AG08395 (cell line): Measurements from ENCODE around the gene PABPC4L.
"Not testable (repeated sequence)": the region's sequence is repeated elsewhere in the genome, so short reads cannot be mapped to it uniquely, and the experiment has no call there.

Experiments used
- DNase-seq: peaks from one replicate; pipeline ENCODE4 v3.0.0; 2012; ENCODE audit warnings: mixed read lengths, low spot score

The PABPC4L gene

GRCh38 chr4:134201216-134202161, at the start of gene PABPC4L:
Gene PABPC4L, minus strand, starts transcription at chr4:134201789. Its CDS starts 770 bp downstream, at chr4:134201019.
- peak; percentile 4 for DNase-seq

DNA sequence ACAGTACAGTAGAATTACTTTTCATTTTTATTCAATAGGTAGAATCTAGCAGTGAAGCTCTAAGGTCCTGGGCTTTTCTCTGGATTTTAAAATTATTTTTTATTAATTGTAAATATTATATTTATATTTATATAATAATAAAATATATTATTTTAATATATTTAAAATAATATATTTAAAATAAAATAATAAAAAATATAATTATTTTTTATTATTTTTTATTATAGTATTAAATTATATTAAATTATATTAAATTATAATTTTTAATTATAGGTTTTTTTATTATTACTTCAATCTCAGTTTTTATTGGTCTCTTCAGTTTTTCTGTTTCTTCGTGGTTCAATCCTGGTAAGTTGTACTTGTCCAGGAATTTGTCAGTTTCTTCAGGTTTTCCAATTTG, 49.7 kb upstream of the PABPC4L start:
- no peak for DNase-seq

DNA sequence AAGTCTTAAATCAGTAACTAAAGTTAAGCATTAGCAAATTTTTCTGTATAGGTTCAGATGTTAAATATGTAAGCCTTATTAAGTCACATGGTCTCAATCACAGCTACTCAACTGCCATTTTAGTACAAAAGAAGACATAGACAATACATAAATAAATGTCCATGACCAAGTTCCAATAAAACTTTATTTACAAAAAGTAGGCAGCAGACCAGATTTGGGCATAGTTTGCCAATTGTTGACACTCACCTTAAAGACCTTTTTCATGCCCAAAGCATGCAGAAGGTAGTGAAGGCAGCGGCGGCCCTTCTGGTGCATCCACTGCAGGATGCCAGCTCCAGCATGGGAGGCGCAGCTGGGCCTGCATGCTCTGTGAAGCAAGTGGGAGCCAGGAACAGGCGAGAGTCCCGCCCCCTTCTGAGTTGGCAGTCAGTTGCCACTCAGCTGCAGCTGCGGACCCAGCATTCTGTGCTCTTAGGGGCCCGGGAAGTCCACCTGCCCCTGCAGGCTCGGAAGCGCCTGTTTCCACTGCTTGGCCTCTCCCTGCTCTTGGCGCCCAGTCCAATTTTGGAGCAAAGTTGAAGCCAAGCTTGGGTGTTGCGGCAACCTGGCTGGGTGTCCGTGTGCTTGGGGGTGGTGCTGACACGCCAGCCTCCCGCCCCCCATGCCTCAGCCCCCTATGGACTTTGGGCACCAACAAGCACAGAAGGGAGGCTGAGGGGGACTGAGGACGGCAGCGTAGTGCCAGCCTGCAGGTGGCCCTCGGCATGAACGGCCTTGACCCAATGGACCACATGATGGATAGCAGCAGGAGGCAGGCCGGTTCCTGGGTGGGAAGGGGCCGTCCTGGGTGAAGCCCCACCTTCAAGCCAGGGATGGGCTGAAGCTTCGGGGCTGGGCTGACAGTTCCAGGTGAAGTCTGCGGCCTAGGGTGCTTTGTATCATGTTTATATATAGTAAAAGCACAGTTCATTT, 42.4 kb upstream of the PABPC4L start:
- DNase-seq = no peak

GRCh38 chr4:134219043-134219442, 17.5 kb upstream of the PABPC4L start:
- DNase-seq = no peak

GRCh38 chr4:134216411-134216810, 14.8 kb upstream of the PABPC4L start:
- DNase-seq = no peak

DNA sequence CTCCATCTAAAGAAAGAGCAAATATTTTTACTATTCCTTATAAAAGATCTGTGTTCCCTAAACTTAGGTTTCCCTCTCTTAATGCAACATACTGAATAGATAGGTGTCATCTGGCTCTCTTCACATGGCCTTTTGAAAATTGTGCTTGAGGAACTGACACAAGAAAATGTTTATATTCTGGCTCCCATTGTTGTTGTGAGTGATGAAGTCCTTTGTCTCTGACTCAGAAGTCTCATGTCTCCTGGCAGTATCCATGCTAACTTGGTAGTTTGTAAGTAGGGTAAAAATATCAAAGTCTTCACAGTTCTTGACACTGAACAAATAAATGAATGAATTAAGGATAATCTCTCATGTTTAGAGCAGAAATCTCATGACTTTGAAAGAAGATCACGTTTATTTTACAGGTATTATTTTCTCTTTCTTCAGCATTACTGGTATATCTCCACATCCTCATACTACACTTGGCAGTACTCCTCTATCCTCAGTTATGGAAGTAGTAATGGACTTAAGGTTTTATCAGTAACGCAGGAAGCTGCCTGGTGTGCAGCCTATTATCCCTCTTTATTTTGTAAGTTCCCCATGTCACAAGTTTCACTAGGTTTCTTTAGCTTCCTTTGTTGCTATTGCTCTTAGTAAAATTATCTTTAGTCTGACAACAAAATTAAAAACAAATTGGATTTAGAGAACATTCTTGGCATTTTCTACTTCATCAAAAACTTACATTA, 14.2 kb upstream of the PABPC4L start:
- no peak for DNase-seq

- DNase-seq = not testable (repeated sequence)
These were observed 6.4 kb upstream of the PABPC4L start for GRCh38 chr4:134207955-134208354.

DNA sequence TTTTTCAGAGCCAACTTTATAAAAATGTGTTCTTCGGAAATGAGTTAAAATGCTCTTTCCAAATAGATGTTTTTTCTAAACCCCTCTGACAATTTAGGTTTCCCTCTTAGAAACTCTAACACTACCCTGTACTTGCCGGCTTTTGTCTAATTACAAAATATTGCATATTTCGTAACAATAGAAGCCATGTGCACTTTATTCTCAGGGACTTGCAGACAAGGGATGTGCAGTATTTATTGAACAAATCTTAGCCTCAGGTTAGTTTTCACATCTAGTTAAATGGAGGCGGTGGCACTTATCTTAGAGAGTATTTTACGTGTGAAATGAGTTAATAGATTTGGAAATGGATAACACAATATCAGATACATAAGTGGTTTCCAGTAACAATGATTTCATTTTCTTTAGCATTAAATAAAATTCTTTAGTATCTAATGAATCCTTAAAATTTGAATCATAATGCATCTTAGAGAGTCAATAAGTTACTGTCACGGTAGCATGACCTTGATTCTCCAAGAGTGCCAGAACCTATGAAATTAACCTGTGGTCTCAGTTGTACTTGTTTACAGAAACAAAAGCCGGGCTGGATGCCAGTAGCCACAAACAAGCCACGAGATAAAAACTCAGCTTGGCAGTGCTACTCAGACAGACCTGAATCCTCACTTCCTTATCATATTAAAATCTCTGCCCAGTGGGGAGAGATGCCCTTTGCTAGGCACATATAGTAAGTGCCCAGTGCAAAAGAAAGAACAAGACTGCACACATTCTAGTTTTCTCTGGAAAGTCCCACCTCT, 772 bp upstream of the PABPC4L start:
- DNase-seq = no peak

- DNase-seq = no peak
These were observed 776 bp downstream of the PABPC4L start for GRCh38 chr4:134200811-134201215.

DNA sequence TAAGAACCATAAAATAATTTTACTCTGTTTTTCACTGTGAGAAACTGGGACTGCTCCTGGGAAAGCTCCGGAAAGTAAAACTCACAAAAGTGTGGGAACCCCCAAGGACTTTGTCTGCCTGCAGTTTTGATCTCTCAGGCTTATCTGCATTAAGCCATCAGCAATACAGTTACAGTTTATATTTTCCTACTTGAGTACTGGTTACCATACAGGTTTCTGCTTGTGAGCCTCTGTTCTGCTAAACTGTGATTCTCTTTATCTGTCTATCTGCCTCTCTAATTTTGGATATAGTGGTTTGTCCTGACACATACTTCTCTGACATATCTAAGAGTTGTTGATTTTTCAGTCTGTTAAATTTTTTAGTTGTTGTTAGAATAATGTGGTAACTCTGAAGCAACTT, 11.6 kb downstream of the PABPC4L start:
- DNase-seq = no peak

DNA sequence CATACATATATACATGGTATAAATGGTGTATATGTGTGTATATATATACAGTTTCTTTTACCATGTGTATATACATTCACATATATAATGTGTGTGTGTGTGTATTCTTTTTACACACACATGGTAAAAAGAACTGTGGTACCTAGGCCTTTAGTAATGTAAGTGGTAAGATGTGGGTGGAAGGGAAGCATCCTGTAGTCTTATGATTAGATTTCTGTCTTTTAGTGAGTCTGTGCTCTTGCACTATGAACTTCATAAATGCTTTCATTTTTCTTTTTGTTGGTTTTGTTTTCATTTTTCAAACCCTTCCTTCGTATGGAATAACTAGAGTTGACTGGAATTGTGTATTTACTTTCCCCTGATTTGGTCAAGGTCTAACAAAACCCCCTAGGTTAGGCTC, 12.1 kb downstream of the PABPC4L start:
- no peak for DNase-seq

GRCh38 chr4:134178706-134179105, 22.9 kb downstream of the PABPC4L start:
- DNase-seq = no peak

GRCh38 chr4:134174271-134174670, 27.3 kb downstream of the PABPC4L start:
- DNase-seq = no peak

DNA sequence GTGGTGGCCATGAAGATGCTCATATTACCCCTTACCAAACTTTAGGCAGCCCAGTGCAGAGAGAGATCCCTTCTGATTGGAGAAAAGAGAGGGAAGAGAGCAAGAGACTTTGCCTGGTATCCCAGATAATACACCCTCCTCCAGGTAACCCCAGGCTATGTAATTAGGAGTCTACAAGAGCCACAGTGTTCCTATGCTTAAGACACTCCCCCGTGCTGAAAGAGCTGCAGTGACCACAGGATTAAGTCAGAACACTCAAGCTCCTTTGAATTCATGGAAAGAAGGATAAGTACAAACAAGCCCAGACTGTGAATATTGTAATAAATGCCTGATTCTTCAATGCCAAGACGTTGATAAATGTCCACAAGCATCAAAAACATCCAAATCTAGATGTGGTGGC, 41.4 kb downstream of the PABPC4L start:
- DNase-seq = no peak

DNA sequence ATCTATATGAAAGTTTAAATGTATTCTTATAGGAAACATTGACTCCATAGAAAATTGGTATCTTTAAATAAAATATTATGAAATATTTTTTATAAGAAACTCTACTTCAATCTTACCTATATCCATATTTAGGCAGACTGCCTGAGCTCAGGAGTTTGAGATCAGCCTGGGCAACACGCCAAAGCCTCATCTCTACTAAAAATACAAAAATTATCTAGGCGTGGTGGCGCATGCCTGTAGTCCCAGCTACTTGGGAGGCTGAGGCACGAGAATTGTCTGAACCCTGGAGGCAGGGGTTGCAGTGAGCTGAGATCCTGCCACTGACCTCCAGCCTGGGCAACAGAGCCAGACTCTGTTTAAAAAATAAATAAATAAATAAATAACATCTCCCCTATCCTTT, 47.5 kb downstream of the PABPC4L start:
- no peak for DNase-seq

DNA sequence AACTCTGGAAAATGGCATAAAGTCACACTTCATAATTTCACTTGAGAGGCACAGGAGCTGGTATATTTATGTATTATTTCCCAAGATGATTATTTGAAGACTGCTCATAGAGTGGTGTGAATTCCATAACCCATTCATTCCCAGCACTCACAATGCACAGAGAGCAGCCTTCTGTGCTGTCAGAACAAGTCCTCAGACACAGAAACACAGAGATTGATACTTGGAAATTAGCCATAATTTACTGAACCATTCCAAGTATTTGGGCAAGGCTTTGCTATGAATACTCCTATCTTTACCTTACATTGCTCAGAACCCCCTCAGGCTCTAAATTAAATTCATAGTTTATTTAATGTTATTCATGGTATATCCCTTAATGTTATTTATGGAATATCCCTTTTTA, 53.6 kb downstream of the PABPC4L start:
- no peak for DNase-seq
